Measurements from ENCODE around the gene MEIS2.

GRCh38 chr15:36994790-36995189, 105.6 kb downstream of the MEIS2 start:
- no peak for TF ChIP-seq CTCF (IDR thresholded peaks at IDR 0.05; ENCODE audit: low read depth, low read length)
- no peak for TF ChIP-seq EZH2phosphoT487 (IDR thresholded peaks at IDR 0.05; ENCODE audit: low read depth)

Data from OCI-LY3 (cell line).